HG02981 (cell line): ENCODE data around the gene TMEM63A.
"Not testable (repeated sequence)": the region's sequence is repeated elsewhere in the genome, so short reads cannot be mapped to it uniquely, and the experiment has no call there.

Source experiments
- ATAC-seq: cut with Tn5 transposase; IDR thresholded peaks from one replicate; pipeline ENCODE4 v1.9.1; 2021; ENCODE audit warnings: mild to moderate bottlenecking, moderate library complexity; ENCODE audit not compliant: unreplicated experiment

TMEM63A gene

DNA sequence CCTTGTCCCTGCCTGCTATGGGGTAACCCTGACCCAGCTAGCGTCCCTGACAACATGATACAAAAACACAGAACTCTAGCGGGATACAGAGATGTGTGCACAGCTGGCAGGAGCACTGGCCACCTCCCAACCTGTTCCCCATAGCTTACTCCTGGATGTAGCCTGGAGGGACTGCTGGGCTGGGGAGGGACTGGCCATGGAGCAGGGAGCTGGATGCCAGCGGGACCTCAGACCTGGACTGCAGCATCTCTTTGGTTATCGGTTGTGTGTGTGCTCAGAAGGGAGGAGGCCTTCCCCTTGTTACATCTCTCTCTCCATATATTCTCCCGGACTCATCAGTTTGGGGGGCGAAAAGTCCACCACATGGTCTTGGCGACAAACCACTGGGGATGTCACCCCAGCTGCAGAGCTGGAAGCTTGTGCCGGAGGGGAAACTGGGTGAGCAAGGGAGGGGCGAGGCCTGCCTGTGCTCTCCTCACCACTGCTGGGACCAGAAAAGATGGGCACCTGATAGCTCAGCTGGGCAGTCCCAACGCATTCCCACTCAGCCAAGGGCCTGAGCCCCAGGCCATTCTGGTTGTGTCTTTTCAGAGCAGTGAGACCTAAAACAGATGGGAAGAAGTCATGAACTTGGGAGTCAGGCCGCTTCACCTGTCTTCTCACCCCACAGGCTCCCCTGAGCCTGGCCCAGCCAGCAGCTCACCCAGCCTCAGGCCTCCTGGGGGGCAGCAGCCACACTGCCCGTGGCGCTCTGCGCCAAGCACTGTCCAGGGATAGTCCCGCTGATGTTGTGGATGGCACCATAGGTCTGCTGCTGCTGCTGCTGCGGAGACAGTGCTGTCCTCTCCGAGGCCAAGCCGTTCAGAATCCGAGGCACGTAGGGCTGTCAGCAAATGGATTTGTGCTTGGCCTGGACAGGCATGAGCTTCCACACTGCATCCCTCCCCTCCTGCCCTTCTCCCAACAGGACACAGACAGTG lies 35.6 kb downstream of the TMEM63A start:
- ATAC-seq, result no peak

DNA sequence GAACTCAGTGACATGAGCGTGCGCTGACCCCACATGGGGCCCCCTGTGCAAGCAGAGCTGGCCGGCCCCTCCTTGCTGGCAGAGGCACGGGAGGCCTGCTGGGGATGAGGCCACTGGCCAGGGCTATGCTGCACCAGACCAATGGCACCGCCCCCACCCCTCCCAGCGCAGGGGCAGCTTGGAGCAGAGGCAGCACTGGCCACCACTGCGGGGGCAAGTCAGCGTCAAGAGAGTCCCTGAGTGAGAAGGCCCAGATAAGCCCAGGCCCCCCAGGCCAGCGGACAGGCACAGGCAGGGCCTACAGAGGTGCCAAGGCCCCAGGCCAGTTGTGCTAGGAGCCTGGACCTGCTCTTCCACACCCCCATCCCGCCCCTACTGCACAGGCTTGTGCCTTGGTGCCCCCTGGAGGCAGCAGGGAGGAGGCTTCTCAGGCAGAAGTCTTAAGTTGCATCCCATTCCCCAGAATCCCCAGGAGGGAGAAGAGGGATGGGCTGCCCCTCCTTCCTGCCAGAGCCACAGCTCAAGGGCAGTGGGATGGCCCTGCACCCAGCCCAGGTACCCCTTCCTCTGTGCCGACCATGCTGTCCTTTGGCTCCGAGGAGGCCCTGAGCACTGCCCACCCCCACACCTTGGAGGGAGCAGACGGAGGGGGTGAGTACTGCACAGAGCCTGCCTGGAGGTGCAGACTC lies 36.5 kb downstream of the TMEM63A start:
- ATAC-seq, result no peak

DNA sequence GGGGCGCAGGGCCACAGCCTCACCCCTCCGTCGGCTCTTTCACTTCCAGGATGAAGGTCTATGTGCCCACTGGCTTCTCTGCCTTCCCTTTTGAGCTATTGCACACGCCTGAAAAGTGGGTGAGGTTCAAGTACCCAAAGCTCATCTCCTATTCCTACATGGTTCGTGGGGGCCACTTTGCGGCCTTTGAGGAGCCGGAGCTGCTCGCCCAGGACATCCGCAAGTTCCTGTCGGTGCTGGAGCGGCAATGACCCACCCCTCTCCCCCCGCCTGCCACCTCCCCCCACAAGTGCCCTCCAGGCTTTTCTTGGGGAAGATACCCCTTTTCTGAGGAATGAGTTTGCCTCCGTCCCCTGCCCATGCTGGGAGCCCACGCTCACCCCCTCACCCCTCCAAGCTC lies 37.1 kb downstream of the TMEM63A start:
- no peak for ATAC-seq

DNA sequence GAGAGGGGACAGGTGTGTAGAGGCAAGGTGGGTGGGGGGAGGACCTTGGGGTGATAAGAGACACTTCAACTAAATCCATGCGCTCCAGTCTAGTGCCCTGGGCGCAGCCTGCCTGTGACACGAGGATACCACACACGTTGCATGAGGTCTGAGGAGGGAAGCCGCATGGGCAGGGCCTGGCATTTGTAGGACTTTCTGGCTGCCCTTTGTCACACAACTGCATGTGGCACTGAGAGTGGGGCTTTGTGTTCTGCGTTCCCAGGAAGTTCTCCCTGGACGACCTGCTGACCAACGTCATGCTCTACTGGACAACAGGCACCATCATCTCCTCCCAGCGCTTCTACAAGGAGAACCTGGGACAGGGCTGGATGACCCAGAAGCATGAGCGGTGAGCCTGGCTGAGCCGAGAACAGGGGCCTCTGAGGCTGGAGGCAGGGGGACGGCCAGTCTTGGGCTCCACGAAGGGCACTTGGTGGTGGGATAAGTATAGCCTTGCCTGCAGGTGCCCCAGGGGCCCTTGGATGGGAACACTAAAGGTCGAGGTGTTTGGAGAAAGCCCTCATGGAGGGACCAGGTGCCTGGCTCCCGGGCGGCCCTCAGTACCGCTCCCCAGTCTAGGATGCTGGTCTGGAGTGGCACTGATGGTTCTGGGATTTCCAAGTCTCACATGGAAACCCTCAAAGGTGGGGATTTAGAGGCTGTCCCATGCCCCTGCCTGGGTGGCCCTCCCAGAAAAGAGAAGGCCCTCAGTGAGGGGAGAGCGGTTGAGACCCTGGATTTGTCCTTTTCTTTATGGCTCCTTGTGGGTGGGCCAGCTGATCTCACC lies 37.7 kb downstream of the TMEM63A start:
- ATAC-seq, result no peak

DNA sequence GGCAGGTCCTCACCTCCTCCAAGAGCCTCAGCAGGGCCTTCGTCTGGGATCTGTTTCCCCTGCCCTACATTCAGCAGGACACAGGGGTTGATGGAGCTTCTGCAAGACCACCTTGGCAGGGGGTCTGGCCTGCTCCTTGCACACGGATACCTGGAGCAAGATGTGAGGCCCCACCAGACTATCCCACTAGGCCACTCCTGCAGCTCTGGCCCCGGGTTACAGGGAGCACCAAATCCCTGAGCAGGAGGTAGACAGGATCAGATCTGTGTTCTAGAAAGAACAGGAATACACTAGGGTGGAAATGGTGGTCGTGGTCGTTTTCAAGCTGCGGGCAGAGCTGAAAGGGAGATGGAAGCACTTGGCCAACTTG lies 38.8 kb downstream of the TMEM63A start:
- ATAC-seq, result no peak

DNA sequence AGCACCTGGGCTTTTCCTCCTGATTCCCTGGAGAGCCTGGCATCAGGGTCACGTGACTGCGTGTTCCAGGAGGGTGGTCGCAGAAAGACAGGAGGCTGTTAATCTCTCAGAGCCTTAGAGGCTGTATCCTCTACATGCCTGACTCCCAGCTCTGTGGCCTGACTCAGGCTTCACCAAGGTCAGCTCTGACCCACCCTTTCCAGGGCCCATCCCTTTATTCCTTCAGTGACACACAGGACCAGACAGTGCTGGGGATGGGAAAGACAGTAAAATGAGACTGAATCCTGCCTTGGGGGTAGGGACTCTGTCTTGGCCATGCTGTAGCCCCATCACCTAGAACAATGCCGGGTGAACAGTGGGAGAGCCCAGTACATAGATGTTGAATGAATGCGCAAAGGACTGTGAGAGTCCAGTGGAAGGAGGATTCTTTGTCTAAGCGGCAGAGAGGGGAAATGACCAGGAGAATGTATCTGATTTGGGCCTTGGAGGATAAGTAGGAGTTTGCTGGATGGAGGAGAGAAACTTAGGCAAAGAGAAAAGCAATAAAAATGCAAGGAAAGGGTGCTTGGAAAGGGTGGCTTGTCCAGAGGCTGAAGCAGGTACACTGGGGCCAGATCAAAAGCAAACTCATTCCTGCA lies 39.3 kb downstream of the TMEM63A start:
- no peak for ATAC-seq

DNA sequence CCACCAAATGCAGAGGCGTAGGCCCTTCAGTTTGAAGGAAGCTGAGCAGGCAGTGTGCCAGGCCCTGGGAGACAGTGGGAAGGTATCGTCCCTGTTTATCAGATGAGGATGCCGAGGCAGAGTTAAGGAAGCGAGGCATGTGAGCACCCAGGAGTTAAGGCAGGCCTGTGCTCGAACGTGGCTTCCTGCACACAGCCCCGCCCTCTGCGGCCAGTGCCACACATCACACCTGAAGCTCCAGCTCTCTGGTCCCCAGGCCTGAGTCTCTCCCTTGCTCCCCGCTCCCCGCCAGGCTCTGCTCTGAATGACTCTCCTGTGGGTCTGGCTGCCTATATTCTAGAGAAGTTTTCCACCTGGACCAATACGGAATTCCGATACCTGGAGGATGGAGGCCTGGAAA lies 40.1 kb downstream of the TMEM63A start:
- no peak for ATAC-seq

DNA sequence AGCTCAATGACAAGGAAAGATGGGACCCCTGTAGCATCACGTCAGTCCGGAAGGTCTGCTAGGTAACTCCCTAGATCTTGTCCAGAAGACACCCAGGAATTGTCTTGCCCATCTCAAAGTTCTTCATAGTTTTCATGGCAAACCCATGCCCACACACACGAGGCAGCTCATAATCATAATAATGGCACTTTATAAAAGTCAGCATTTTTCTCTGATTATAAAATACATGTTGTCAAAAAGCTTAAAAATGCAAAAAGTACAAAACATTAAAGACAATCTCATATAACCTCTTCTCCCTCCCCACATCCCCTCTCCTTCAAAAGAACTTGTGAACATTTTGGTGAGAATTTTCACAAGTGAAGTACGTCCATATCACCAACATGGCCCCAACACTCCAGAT lies 41.5 kb downstream of the TMEM63A start:
- no peak for ATAC-seq

DNA sequence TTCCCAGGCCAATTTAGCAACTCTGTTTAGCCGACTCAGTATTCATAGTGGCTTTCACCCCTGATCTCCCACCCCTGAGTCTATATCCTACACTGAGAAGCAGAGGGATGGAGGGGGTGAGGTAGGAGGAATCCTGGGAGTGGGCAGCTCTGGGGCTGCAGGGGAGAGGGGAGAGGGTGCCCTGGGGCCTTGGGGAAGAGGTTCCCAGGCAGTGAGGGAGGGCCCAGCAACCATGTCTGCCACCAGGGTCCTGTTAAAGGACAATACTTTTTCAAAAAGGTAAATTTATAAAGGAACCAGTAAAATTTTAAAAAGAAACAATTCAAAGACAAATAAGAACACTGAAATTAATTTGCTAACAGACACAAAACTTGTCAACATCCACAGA lies 42.0 kb downstream of the TMEM63A start:
- ATAC-seq, result no peak

DNA sequence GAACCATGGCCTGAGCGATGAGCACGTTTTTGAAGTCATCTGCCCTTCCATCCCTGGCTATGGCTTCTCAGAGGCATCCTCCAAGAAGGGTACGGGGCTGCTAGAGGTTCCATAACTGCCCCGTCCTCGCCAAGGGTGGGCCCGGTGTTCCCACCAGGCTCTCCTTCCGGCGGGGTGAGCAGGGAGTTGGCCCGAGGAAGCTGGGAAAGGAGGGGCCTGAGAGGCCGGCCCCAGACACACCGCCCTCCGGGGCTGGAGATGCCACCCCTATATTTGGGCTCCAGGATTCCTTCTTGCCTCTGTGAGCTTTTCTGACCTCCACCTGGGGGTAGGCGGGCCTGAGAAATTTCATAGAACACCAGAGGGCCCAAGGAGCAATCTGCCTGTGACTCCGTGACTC lies 43.4 kb downstream of the TMEM63A start:
- no peak for ATAC-seq

DNA sequence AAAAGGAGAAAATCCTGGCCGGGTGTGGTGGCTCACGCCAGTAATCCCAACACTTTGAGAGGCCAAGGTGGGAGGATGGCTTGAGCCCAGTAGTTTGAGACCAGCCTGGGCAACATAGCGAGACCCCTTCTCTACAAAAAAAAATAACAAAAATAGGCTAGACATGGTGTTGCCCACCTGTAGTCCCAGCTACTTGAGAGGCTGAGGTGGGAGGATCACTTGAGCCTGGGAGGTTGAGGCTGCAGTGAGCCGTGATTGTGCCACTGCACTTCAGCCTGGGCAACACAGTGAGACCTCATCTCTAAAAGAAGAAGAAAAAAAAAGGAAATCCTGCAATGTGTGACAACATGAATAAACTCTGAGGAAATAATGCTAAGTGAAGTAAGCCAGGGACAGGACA lies 45.9 kb downstream of the TMEM63A start:
- ATAC-seq, result not testable (repeated sequence)

DNA sequence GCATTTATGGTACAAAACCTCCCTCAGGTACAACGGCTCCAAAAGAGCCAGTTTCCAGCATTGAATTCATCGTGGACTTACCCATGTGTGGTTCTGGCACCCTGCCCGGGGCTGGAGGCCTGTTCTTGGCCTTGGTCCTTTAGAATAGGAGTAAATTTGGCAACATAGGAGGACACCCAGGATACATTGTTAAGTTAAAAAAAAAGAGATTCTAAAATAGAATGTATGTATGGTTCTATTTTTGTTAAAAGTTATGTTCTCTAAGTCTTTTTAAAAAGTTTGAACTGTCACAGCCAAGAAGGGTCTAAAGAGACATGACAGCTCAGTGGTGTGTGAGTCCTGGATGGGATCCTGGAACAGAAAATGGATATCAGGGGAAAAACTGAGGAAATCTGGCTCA lies 46.3 kb downstream of the TMEM63A start:
- ATAC-seq, result no peak

DNA sequence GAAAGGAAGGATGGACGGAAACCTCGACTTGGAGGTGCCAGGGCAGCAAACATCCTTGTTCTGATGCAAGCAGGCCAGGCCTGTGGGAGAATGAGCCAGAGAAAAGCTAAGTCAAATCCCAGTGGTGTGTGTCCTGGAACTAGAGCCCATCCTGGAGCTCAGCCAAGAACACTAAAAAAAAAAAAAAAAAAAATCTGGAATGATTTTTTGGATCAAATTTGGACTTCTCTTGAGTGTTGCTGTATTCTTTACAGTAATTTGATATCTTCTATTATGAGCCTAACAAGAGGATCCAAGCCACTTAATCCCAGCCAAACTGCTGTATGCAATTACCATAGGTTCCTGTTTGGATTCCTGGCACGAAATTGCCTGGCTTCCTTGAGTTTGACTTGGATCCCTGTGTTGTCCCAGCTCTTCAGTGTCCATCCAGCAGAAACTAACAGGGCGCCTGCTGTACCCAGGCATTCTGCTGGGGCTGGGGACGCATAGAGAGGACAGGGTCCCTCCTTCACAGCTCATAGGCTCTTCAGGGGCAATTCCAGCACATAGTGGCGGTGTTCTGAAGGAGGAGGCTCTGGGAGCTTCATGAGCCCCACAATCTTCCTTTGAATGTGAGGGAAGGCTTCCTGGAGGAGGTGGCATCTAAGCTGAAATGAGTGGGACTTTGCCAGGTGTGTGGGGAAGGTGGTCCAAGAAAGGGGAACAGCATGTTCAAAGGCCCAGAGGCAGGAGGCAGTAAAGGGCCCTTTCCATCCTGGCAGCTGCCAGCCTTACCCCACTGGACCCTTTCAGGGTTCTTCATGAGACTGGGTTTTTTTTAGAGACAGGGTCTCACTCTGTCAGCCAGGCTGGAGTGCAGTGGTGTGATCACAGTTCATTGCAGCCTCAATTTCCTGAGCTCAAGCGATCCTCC lies 47.5 kb downstream of the TMEM63A start:
- ATAC-seq, result no peak

DNA sequence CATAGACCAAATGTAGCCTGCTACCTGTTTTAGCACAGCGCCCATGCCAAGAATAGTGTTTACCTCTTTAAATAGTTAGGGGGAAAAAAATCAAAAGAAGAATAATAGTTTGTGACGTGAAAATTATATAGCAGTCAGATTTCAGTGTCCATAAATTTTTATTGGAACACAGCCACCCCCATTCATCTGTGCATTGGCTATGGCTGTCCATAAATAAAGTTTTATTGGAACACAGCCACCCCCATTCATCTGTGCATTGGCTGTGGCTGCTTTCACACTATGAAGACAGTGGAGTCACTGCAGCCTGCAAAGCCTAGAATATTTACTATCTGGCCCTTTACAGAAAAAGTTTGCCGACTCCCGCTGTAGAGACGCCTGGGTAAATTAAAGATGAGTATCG lies 51.3 kb downstream of the TMEM63A start:
- no peak for ATAC-seq

DNA sequence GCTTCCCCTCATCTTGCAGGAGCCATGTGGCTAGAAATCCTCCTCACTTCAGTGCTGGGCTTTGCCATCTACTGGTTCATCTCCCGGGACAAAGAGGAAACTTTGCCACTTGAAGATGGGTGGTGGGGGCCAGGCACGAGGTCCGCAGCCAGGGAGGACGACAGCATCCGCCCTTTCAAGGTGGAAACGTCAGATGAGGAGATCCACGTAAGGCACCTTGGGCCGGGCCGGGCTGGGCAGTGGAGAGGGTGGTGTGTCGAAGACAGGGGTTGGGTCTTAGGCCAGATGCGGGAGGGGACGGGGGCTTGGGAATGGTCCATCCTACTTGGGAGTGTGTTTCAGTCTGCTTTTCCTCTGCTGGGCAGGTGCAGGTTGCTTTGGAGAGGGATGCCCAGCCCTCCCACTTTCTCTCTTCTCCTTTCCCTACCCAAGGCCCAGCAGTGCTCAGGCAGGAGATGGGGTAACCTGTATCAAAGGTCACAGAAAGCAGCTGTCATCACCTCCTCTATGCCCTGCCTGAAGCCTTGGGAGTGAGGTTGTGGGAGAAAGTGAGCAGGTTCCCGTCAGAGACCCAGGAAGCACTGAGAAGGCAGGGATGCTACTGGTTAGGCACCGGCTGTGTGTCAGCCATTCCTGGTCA lies 53.4 kb downstream of the TMEM63A start:
- no peak for ATAC-seq

DNA sequence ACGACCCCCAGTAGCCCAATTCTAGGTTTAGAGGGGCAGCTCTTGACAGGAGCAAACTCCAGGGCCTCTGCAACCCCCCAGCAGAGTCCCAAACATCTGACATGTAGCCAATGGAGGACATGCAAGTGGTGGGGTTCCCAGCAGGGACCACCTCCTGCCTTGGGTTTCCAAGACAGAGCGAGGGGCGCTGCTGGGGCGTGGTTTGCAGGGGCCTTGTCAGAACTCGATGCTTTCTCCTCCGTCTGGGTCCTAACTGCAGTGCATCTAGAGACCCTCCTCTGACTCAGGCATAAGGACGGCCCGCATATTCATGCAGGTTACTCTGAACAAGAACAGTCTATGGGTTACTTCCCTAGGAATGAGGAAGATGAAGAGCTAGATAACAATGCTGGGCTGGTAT lies 55.1 kb downstream of the TMEM63A start:
- no peak for ATAC-seq

DNA sequence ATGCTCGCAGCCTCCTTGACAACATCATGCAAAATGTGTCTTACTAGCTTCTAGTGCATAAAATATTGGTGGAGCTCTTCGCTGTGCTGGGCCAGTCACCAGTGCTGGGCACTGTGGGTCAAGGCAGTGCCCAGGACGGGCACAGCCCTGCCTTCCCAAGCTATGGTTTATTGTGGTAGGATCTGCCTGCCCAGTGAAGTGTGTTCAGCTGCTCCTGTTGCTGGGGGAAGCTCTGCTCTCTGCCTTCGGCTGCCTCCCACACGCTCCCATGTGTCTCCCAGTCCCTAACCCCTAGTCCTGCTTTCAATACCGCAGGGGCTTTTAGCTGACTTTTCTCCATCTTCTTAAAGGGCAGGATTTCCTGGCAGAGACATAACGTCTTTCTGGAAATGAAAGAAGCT lies 56.6 kb downstream of the TMEM63A start:
- ATAC-seq, result no peak

DNA sequence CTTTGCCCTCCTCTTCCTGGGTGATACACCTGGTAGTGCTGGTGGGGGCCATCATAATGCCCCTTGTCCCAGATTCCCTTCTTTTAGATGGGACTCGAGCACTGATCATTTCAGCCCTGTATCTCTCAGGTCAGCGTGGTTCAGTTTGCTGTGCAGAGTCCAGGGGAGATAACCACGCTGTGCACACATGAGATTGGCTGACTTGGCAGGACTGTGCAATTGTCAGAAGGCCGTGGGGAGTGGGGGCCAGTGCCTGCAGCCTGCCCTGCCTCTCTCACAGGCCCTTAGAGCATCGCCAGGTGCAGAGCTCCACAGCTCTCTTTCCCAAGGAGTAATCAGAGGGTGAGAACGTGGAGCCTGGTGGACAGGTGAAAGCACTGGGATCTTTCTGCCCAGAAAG lies 57.1 kb downstream of the TMEM63A start:
- no peak for ATAC-seq

DNA sequence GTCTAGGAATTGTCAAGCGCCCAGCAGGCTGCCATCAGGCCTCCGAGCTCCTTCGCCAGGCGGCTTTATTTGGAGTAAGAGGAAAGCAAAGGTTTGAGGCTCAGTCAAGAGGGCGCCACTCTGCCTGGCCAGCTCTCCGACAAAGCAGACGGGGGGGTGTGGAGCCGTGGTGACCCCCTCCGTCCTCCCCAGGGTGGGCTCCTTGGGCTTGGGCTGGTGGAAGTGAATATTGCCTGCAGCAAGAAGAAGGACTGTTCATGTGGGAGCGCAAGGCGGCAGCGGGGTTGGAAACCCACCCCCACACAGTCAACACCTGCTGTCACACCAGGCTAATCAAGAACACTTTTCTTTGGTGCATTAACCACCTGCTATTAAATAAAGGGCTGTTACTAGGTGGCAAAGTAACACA lies 57.6 kb downstream of the TMEM63A start:
- no peak for ATAC-seq
